HepG2 (cell line): ENCODE data around the gene F7.

Experiments
- CTCF ChIP-seq: sonication (generic); formaldehyde crosslinking; IDR thresholded peaks from 2 replicates; pipeline ENCODE4 v1.5.0; 2020; ENCODE audit warnings: mild to moderate bottlenecking, missing genetic modification reagents, moderate library complexity
- FOXO4 ChIP-seq: sonication (generic); formaldehyde crosslinking; conservative IDR thresholded peaks from 2 replicates; pipeline ENCODE4 v1.8.1; 2023; ENCODE audit warnings: missing genetic modification reagents
- MAX ChIP-seq: IDR thresholded peaks from 2 replicates; pipeline ENCODE4 v1.6.1; 2012; ENCODE audit warnings: inconsistent platforms
- PRDM10 ChIP-seq: sonication (generic); formaldehyde crosslinking; IDR thresholded peaks from 2 replicates; pipeline ENCODE4 v1.4.0; 2020; ENCODE audit warnings: low read depth, missing genetic modification reagents
- RBFOX2 ChIP-seq: fragments of 200-400 bp; formaldehyde crosslinking; IDR thresholded peaks from 2 replicates; pipeline ENCODE4 v1.6.1; 2017; ENCODE audit warnings: low read depth, mild to moderate bottlenecking, low read length
- SMC3 ChIP-seq: IDR thresholded peaks from 2 replicates; pipeline ENCODE4 v1.6.1; 2011; ENCODE audit warnings: low read length, improper control_type of control experiment
- SNAPC2 ChIP-seq: sonication (generic); formaldehyde crosslinking; IDR thresholded peaks from 2 replicates; pipeline ENCODE4 v1.8.1; 2022; ENCODE audit warnings: mild to moderate bottlenecking, missing genetic modification reagents
- YY1 ChIP-seq: IDR thresholded peaks from 2 replicates; pipeline ENCODE4 v1.6.1; 2011; ENCODE audit warnings: low read length, low read depth, moderate library complexity, mild to moderate bottlenecking; ENCODE audit not compliant: insufficient read depth, insufficient replicate concordance

- no peak for TF ChIP-seq RBFOX2
- no peak for TF ChIP-seq SNAPC2 (CRISPR knock-in tag)
- TF ChIP-seq CTCF, result no peak
- no peak for TF ChIP-seq YY1
- no peak for TF ChIP-seq FOXO4 (CRISPR knock-in tag)
- no peak for TF ChIP-seq SMC3
- no peak for TF ChIP-seq PRDM10
- no peak for TF ChIP-seq MAX
Observed at GRCh38 chr13:113061796-113062425, 43.7 kb upstream of the F7 start.
